Bronchial epithelial cell (primary cell): ENCODE data around the gene SPI1. TPM values are rescaled to one million over a fixed set of nuclear protein-coding genes. Genes with fewer than 3 reads are reported as not detected.

Experiments
- DNase-seq: peaks from one replicate; pipeline ENCODE4 v3.0.0-alpha.2; 2010; ENCODE audit warnings: low read depth
- FAIRE-seq: peaks from 2 replicates; lab custom pipeline; 2011; peaks lifted over from hg19 to GRCh38; lab: Jason Lieb, UNC
- H3K27me3 ChIP-seq: 2 replicates; pipeline ENCODE4 v1.5.1; 2011; ENCODE audit warnings: low read length; ENCODE audit not compliant: control insufficient read depth, insufficient read depth
- H3K36me3 ChIP-seq: 2 replicates; pipeline ENCODE4 v1.5.1; 2011; ENCODE audit warnings: low read length; ENCODE audit not compliant: control insufficient read depth, insufficient read depth
- H3K4me3 ChIP-seq: 2 replicates; pipeline ENCODE4 v1.5.1; 2011; ENCODE audit warnings: mild to moderate bottlenecking, low read depth, low read length, control low read depth
- CTCF ChIP-seq: IDR thresholded peaks from 2 replicates; pipeline ENCODE4 v1.5.1; 2011; ENCODE audit warnings: mild to moderate bottlenecking, moderate library complexity, low read length, control low read depth, inconsistent platforms; ENCODE audit not compliant: insufficient read depth, severe bottlenecking
- total RNA-seq: library from RNA; depleted of rRNA; stranded (reverse); fragments of >200 nt; gene quantifications from 2 replicates; pipeline ENCODE4 v1.2.1, GENCODE V29; 2014

Gene SPI1
- total RNA-seq, 1 donor from 2014 or later: not detected

DNA sequence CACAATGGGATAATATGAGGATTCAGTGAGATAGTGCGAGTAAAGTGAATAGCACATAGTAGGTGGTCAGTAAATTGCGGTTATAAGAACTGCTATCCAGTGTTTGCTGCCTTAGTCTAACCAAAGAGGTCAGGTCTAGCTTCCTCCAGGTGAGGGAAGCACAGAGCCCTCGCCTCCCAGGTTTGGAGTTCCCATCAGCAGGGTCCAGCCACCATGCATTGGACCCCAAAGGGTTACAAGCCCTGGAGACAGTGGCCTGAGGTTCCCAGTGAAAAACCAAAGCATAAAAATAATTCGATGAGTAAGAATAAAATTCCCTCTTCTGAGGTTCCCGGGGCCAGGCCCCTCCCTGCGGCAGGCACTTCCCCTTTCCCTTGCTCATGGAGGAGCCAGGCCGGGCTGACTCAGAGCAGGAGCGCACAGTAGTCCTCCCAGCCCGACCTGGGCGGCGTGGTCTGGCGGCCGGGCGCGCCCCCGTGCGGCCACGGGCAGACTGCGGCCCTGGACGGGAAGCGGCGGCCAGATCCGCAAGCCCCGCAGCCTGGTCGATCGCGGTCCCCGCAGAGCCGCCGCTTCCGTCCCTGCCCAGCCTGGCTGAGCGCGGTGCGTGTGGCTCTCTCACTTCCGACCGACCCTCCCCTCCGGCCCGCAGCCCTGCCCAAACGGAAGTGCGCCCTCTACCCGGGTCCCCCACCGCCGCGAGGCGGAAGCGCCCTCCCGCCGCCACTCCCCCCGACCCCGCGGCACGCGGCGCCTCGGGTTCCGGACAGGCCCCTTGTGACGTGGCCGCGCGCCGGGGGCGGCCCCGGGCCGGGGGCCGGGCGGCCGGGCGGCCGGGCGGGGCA is 29.6 kb upstream of the SPI1 start, which contains the start of gene SLC39A13:
SLC39A13 (plus strand) TSS at position 845 of the 845 bp plus-strand sequence. CDS start 1,505 bp downstream, outside the sequence.
- no peak for FAIRE-seq
- H3K4me3 ChIP-seq: peak within 1 kb of the TSS; percentile 64
- no peaks in the 10 kb centered on the region for H3K27me3 ChIP-seq
- peaks cover 16% of the 10 kb centered on the region for H3K36me3 ChIP-seq
- DNase-seq: peak; percentile 88
- peak; percentile 71 for TF ChIP-seq CTCF

GRCh38 chr11:47406896-47407745 is 28.8 kb upstream of the SPI1 start:
- Histone ChIP-seq H3K27me3 (no peaks in the 10 kb centered on the region), H3K4me3 (peak overlapping the region; percentile 64), H3K36me3 (peaks cover 13% of the 10 kb centered on the region)
- no peak for FAIRE-seq
- no peak for DNase-seq
- no peak for TF ChIP-seq CTCF

GRCh38 chr11:47403571-47403970 is 25.2 kb upstream of the SPI1 start:
- FAIRE-seq (no peak), DNase-seq (no peak)
- H3K4me3 ChIP-seq: no peak overlapping the region
- no peaks in the 10 kb centered on the region for H3K36me3 ChIP-seq
- TF ChIP-seq CTCF: no peak
- H3K27me3 ChIP-seq: no peaks in the 10 kb centered on the region

GRCh38 chr11:47403135-47403534 is 24.8 kb upstream of the SPI1 start:
- Histone ChIP-seq H3K36me3 (no peaks in the 10 kb centered on the region), H3K27me3 (no peaks in the 10 kb centered on the region), H3K4me3 (no peak overlapping the region)
- no peak for DNase-seq
- no peak for FAIRE-seq
- TF ChIP-seq CTCF: no peak

GRCh38 chr11:47400768-47401279 is 22.5 kb upstream of the SPI1 start:
- DNase-seq (no peak), FAIRE-seq (no peak)

More at GRCh38 chr11:47400768-47401279, 22.5 kb upstream of the SPI1 start:
- no peak for TF ChIP-seq CTCF
- Histone ChIP-seq H3K36me3 (no peaks in the 10 kb centered on the region), H3K27me3 (no peaks in the 10 kb centered on the region), H3K4me3 (no peak overlapping the region)
